SK-N-SH (cell line): ENCODE measurements around the gene NHSL1.

Source experiments
- EZH2phosphoT487 ChIP-seq: fragments of 200-600 bp; sonication (generic); IDR thresholded peaks from 2 replicates; pipeline ENCODE4 v1.6.1; 2017; ENCODE audit warnings: low read depth, mixed run types, mild to moderate bottlenecking, antibody characterized with exemption, moderate library complexity, borderline replicate concordance
- RAD21 ChIP-seq: IDR thresholded peaks from 2 replicates; pipeline ENCODE4 v1.6.1; 2012; ENCODE audit warnings: mild to moderate bottlenecking, low read length
- TEAD4 ChIP-seq: IDR thresholded peaks from 2 replicates; pipeline ENCODE4 v1.4.0; 2012; ENCODE audit warnings: mild to moderate bottlenecking, borderline replicate concordance; ENCODE audit not compliant: insufficient read depth
- TF ChIP-seq, protein P1 (sequence below): fragments of 200-600 bp; sonication (generic); IDR thresholded peaks from 2 replicates; pipeline ENCODE4 v1.6.1; 2017; ENCODE audit warnings: antibody characterized with exemption, mild to moderate bottlenecking, moderate library complexity

DNA sequence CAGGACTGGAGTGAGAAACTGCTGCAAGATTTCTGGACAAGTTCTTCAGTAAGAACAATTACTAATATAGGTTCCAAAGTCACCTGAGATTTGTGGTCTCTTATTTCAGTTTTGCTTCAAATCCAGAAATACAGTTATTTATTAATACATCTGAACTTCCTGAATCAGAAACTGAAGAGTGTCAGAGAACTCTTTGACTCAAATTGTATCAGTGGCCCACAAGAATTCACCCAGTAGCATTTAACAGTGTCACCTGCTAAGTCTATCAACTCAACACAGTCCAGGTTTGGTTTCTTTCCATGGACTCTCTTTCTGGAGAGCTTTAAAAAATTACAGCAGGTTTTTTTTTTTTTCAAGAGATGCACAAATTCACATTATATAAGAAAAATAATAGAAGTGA, 18.8 kb upstream of the NHSL1 start:
- TF ChIP-seq, protein P1, sequence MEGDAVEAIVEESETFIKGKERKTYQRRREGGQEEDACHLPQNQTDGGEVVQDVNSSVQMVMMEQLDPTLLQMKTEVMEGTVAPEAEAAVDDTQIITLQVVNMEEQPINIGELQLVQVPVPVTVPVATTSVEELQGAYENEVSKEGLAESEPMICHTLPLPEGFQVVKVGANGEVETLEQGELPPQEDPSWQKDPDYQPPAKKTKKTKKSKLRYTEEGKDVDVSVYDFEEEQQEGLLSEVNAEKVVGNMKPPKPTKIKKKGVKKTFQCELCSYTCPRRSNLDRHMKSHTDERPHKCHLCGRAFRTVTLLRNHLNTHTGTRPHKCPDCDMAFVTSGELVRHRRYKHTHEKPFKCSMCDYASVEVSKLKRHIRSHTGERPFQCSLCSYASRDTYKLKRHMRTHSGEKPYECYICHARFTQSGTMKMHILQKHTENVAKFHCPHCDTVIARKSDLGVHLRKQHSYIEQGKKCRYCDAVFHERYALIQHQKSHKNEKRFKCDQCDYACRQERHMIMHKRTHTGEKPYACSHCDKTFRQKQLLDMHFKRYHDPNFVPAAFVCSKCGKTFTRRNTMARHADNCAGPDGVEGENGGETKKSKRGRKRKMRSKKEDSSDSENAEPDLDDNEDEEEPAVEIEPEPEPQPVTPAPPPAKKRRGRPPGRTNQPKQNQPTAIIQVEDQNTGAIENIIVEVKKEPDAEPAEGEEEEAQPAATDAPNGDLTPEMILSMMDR = no peak
- TF ChIP-seq RAD21 (no peak), EZH2phosphoT487 (no peak), TEAD4 (no peak)
